Stimulated activated CD4-positive, alpha-beta T cell treated with anti-CD3 and anti-CD28 coated beads, Interleukin-1b, Interleukin-23, amount 100 ng/mL, for 48 hours (primary cell): ENCODE results near the gene ZNF701.
A peak's percentile ranks its signal among the peaks of the same experiment; 100 is the strongest.
"Not testable (repeated sequence)": the region's sequence is repeated elsewhere in the genome, so short reads cannot be mapped to it uniquely, and the experiment has no call there.

Experiments
- DNase-seq: peaks from one replicate; pipeline ENCODE4 v3.0.0-alpha.2; 2020

The ZNF701 gene

GRCh38 chr19:52570000-52570861 is at the start of gene ZNF701:
ZNF701 (plus strand) TSS chr19:52570287; CDS start chr19:52574148, 3,861 bp downstream.
- DNase-seq, result peak; percentile 95

GRCh38 chr19:52522551-52522950 is 47.5 kb upstream of the ZNF701 start:
- DNase-seq, result no peak

GRCh38 chr19:52524086-52524485 is 46.0 kb upstream of the ZNF701 start:
- DNase-seq, result no peak

GRCh38 chr19:52527134-52527955 is 42.7 kb upstream of the ZNF701 start, which contains the start of gene ZNF808:
ZNF808 (plus strand) TSS chr19:52527668; CDS start chr19:52543285, 15,617 bp downstream.
- peak; percentile 96 for DNase-seq

- DNase-seq, result no peak
Observed at GRCh38 chr19:52527956-52528351, 42.1 kb upstream of the ZNF701 start.

- no peak for DNase-seq
Observed at GRCh38 chr19:52532480-52532879, 37.6 kb upstream of the ZNF701 start.

- DNase-seq, result no peak
Observed at GRCh38 chr19:52533901-52534300, 36.2 kb upstream of the ZNF701 start.

GRCh38 chr19:52535385-52535770 is 34.7 kb upstream of the ZNF701 start:
- not testable (repeated sequence) for DNase-seq

- peak; percentile 91 for DNase-seq
Observed at GRCh38 chr19:52535771-52536447, 34.2 kb upstream of the ZNF701 start.

GRCh38 chr19:52536448-52536800 is 33.7 kb upstream of the ZNF701 start:
- peak; percentile 38 for DNase-seq

- DNase-seq, result not testable (repeated sequence)
Observed at GRCh38 chr19:52538815-52539214, 31.3 kb upstream of the ZNF701 start.

GRCh38 chr19:52541176-52541575 is 28.9 kb upstream of the ZNF701 start:
- DNase-seq, result not testable (repeated sequence)

GRCh38 chr19:52541608-52542007 is 28.5 kb upstream of the ZNF701 start:
- DNase-seq, result no peak

- DNase-seq, result not testable (repeated sequence)
Observed at GRCh38 chr19:52542541-52542940, 27.5 kb upstream of the ZNF701 start.

GRCh38 chr19:52542984-52543664 is 27.0 kb upstream of the ZNF701 start:
- DNase-seq, result peak; percentile 34

GRCh38 chr19:52554216-52554971 is 15.7 kb upstream of the ZNF701 start:
- DNase-seq, result no peak

- DNase-seq, result no peak
Observed at GRCh38 chr19:52557231-52557995, 12.7 kb upstream of the ZNF701 start.

GRCh38 chr19:52558732-52559445 is 11.2 kb upstream of the ZNF701 start:
- not testable (repeated sequence) for DNase-seq

GRCh38 chr19:52561611-52562010 is 8.5 kb upstream of the ZNF701 start:
- not testable (repeated sequence) for DNase-seq

- no peak for DNase-seq
Observed at GRCh38 chr19:52566121-52566520, 4.0 kb upstream of the ZNF701 start.
